ENCODE measurements around the gene KIR2DL3.
"Not testable (repeated sequence)": the region's sequence is repeated elsewhere in the genome, so short reads cannot be mapped to it uniquely, and the experiment has no call there.

KIR2DL3 gene

GRCh38 chr19:54744080-54744479, 5.8 kb downstream of the KIR2DL3 start:
- FAIRE-seq = not testable (repeated sequence)

- FAIRE-seq = not testable (repeated sequence)
These were observed 9.5 kb downstream of the KIR2DL3 start for GRCh38 chr19:54747614-54748322.

GRCh38 chr19:54750276-54750675, 12.0 kb downstream of the KIR2DL3 start:
- not testable (repeated sequence) for FAIRE-seq

- FAIRE-seq = not testable (repeated sequence)
These were observed 18.1 kb downstream of the KIR2DL3 start for GRCh38 chr19:54756204-54757110.

- FAIRE-seq = not testable (repeated sequence)
These were observed 20.3 kb downstream of the KIR2DL3 start for GRCh38 chr19:54758577-54758976.

- FAIRE-seq = not testable (repeated sequence)
These were observed 25.9 kb downstream of the KIR2DL3 start for GRCh38 chr19:54764219-54764618.

GRCh38 chr19:54766464-54766863, 28.2 kb downstream of the KIR2DL3 start:
- not testable (repeated sequence) for FAIRE-seq

GRCh38 chr19:54769646-54770045, 31.3 kb downstream of the KIR2DL3 start, which contains the start of gene KIR2DL1:
Gene KIR2DL1, plus strand, starts transcription at chr19:54769793. Its CDS starts 58 bp downstream, at chr19:54769851.
- not testable (repeated sequence) for FAIRE-seq

GRCh38 chr19:54770511-54770910, 32.2 kb downstream of the KIR2DL3 start:
- FAIRE-seq = not testable (repeated sequence)

- FAIRE-seq = not testable (repeated sequence)
These were observed 33.0 kb downstream of the KIR2DL3 start for GRCh38 chr19:54771018-54771960.

GRCh38 chr19:54772666-54773065, 34.4 kb downstream of the KIR2DL3 start:
- FAIRE-seq = not testable (repeated sequence)

GRCh38 chr19:54775095-54775815, 36.9 kb downstream of the KIR2DL3 start:
- FAIRE-seq = not testable (repeated sequence)

- FAIRE-seq = not testable (repeated sequence)
These were observed 37.5 kb downstream of the KIR2DL3 start for GRCh38 chr19:54775830-54776229.

GRCh38 chr19:54777851-54778250, 39.5 kb downstream of the KIR2DL3 start:
- FAIRE-seq = not testable (repeated sequence)

- FAIRE-seq = not testable (repeated sequence)
These were observed 40.6 kb downstream of the KIR2DL3 start for GRCh38 chr19:54778896-54779295.

- FAIRE-seq = not testable (repeated sequence)
These were observed 44.6 kb downstream of the KIR2DL3 start for GRCh38 chr19:54782916-54783315.

GRCh38 chr19:54786091-54786723, 47.9 kb downstream of the KIR2DL3 start:
- not testable (repeated sequence) for FAIRE-seq

GRCh38 chr19:54788154-54788553, 49.8 kb downstream of the KIR2DL3 start:
- not testable (repeated sequence) for FAIRE-seq

GRCh38 chr19:54790711-54791110, 52.4 kb downstream of the KIR2DL3 start:
- no peak for FAIRE-seq

- no peak for FAIRE-seq
These were observed 53.2 kb downstream of the KIR2DL3 start for GRCh38 chr19:54791476-54791875.

- FAIRE-seq = no peak
These were observed 54.5 kb downstream of the KIR2DL3 start for GRCh38 chr19:54792814-54793213.
